OCI-LY7 (cell line): ENCODE data around the gene CDK18.

Experiments used
- CTCF ChIP-seq: fragments of 200-600 bp; sonication (generic); conservative IDR thresholded peaks from 2 replicates; pipeline ENCODE4 v1.5.1; 2014; ENCODE audit warnings: mild to moderate bottlenecking, antibody characterized with exemption, low read length, moderate library complexity, mixed read lengths
- EZH2phosphoT487 ChIP-seq: fragments of 200-600 bp; sonication (generic); IDR thresholded peaks from 2 replicates; pipeline ENCODE4 v1.6.1; 2018; ENCODE audit warnings: low read depth, borderline replicate concordance, mild to moderate bottlenecking, mixed run types, antibody characterized with exemption, low read length, moderate library complexity, mixed read lengths

GRCh38 chr1:205496661-205497060 is 7.8 kb upstream of the CDK18 start:
- TF ChIP-seq CTCF, result no peak
- TF ChIP-seq EZH2phosphoT487, result no peak
